Fibroblast of lung (primary cell): ENCODE measurements around the gene MXRA8. TPM values are rescaled to one million over a fixed set of nuclear protein-coding genes. Genes with fewer than 3 reads are reported as not detected.
A peak's percentile ranks its signal among the peaks of the same experiment; 100 is the strongest.

Experiments used
- DNase-seq, 2 donors: peaks; one replicate each; pipeline versions ENCODE4 v3.0.0 to v3.0.0-alpha.2; 2010; ENCODE audit warnings: low read depth in 2 of 2
- H2AFZ ChIP-seq: 2 replicates; pipeline ENCODE4 v1.5.1; 2012; ENCODE audit warnings: low read length, control low read depth, inconsistent platforms
- H3K27ac ChIP-seq: 2 replicates; pipeline ENCODE4 v1.5.1; 2011; ENCODE audit warnings: low read length, control low read depth; ENCODE audit not compliant: insufficient read depth
- H3K27me3 ChIP-seq: 2 replicates; pipeline ENCODE4 v1.5.1; 2011; ENCODE audit warnings: mild to moderate bottlenecking, low read length; ENCODE audit not compliant: control insufficient read depth, insufficient read depth
- H3K36me3 ChIP-seq: 2 replicates; pipeline ENCODE4 v1.5.1; 2011; ENCODE audit warnings: low read length; ENCODE audit not compliant: control insufficient read depth, insufficient read depth
- H3K4me1 ChIP-seq: 2 replicates; pipeline ENCODE4 v1.5.1; 2011; ENCODE audit warnings: low read length; ENCODE audit not compliant: control insufficient read depth, insufficient read depth; ENCODE audit errors: extremely low read depth
- H3K4me2 ChIP-seq: 2 replicates; pipeline ENCODE4 v1.5.1; 2011; ENCODE audit warnings: low read length, control low read depth; ENCODE audit not compliant: insufficient read depth; ENCODE audit errors: extremely low read depth
- H3K4me3 ChIP-seq, 4 experiments: fragments of 200-600 bp in 1 of 4; sonication (generic) in 1 of 4; replicated peaks in 1 of 4; 2 replicates each; pipeline ENCODE4 v1.5.1; 2011 to 2016; ENCODE audit warnings: low read length in 4 of 4, low read depth in 3 of 4, mild to moderate bottlenecking in 3 of 4, control low read depth in 2 of 4, inconsistent platforms in 1 of 4, mixed read lengths in 1 of 4; ENCODE audit not compliant: insufficient read depth in 1 of 4; ENCODE audit errors: control extremely low read depth in 1 of 4
- H3K79me2 ChIP-seq: 2 replicates; pipeline ENCODE4 v1.5.1; 2012; ENCODE audit warnings: mild to moderate bottlenecking, low read length, inconsistent platforms; ENCODE audit not compliant: control insufficient read depth, insufficient read depth
- H3K9ac ChIP-seq: 2 replicates; pipeline ENCODE4 v1.5.1; 2011; ENCODE audit warnings: mild to moderate bottlenecking, low read length, control low read depth; ENCODE audit not compliant: insufficient read depth
- H3K9me3 ChIP-seq: 2 replicates; pipeline ENCODE4 v1.5.1; 2012; ENCODE audit warnings: low read depth, low read length; ENCODE audit not compliant: control insufficient read depth, insufficient read depth
- H4K20me1 ChIP-seq: 2 replicates; pipeline ENCODE4 v1.5.1; 2011; ENCODE audit warnings: low read length; ENCODE audit not compliant: control insufficient read depth, insufficient read depth; ENCODE audit errors: extremely low read depth
- CTCF ChIP-seq, 2 donors: IDR thresholded peaks in 1 of 2; conservative IDR thresholded peaks in 1 of 2; 1 replicate in 1 of 2; 2 replicates in 1 of 2; pipeline ENCODE4 v1.5.1; 2011 to 2012; ENCODE audit warnings: low read length in 2 of 2, control low read depth in 1 of 2, inconsistent platforms in 1 of 2, low read depth in 1 of 2, mild to moderate bottlenecking in 1 of 2
- EZH2 ChIP-seq: IDR thresholded peaks from 2 replicates; pipeline ENCODE4 v1.5.1; 2012; ENCODE audit warnings: low read length, control low read depth, mild to moderate bottlenecking; ENCODE audit errors: missing control alignments
- polyA minus RNA-seq: library from RNA; depleted of rRNA, polyadenylated mRNA; stranded (reverse); fragments of >200 nt; gene quantifications from 2 replicates; pipeline ENCODE4 v1.2.3, GENCODE V29; 2011; ENCODE audit warnings: low replicate concordance
- polyA plus RNA-seq, 2 donors: library from polyadenylated mRNA; depleted of rRNA in 1 of 2; stranded (reverse) in 1 of 2; unstranded in 1 of 2; fragments of >200 nt; gene quantifications; 2 replicates each; pipeline ENCODE4 v1.2.1, GENCODE V29; 2011 to 2012; ENCODE audit warnings: missing spikeins in 1 of 2
- total RNA-seq: library from RNA; depleted of rRNA; stranded (reverse); fragments of >200 nt; gene quantifications from 2 replicates; pipeline ENCODE4 v1.2.1, GENCODE V29; 2014

MXRA8 gene
- 262 and 397 TPM in 2 replicates for total RNA-seq
- polyA plus RNA-seq: 205 and 239 TPM in 2 replicates
- 320 and 409 TPM in 2 replicates for polyA plus RNA-seq (2012)
- polyA minus RNA-seq: 638 and 877 TPM in 2 replicates

DNA sequence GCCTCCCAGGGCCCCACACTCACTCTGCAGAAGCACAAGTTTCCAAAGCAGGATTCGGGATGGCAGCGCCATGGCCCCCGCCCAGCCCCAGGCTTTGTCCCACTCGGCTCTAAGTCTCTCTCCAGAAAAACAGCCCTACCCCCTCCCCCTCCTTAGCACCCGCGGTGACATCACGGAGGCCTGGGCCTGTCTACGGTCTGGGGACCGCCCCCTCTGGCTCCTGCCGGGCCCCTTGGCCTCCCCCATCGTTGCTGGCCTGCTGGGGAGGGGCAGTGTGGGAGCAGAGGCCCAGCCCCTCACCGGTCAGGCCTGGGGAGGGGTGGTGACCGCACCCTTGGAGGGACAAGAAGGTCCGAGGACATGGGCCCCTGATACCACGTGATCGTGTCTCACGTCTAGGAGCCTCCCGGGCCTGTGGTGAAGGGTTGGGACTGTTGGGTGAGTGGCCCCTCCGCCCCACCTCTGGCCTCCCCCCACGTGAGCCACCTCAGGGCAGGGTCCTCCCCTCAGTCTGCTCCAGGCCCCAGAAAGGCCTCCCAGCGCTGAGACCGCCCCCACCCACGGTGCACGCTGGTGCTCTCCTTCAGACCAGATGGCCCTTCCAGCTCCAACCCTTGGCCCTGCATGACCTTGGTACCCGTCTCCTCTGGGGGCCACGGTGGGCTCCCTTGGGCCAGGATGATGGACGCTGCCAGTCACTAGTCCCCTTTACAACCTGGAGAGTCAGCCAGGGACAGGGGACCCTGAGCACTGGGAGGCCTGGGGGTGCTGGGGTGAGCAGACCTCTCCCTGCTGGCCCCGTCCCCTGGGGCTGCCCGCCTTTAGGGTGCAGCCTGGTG lies at the start of gene MXRA8:
Gene MXRA8 (minus strand): TSS at position 123 of the 839 bp plus-strand sequence. CDS start 51 bp downstream, at position 72.
- Histone ChIP-seq H3K4me2 (peak within 1 kb of the TSS; percentile 87), H3K4me1 (peaks cover 35% of the 10 kb centered on the region), H4K20me1 (no peaks in the 10 kb centered on the region), H3K27me3 (no peaks in the 10 kb centered on the region), H3K4me3 (peak within 1 kb of the TSS; percentile 91 to 98 (median 97)), H3K9me3 (no peaks in the 10 kb centered on the region), H3K27ac (peak within 1 kb of the TSS; percentile 96), H3K9ac (peak within 1 kb of the TSS; percentile 92), H3K79me2 (peaks cover 45% of the 10 kb centered on the region), H3K36me3 (peaks cover 13% of the 10 kb centered on the region), H2AFZ (no peak within 1 kb of the TSS)
- DNase-seq: peak; percentile 88 to 96
- TF ChIP-seq EZH2: no peak
- no peak for TF ChIP-seq CTCF (conservative IDR thresholded peaks at IDR 0.05 in 1 of 2, IDR thresholded peaks at IDR 0.05 in 1 of 2; ENCODE audit: low read depth in 1 of 2, low read length in 2 of 2)

DNA sequence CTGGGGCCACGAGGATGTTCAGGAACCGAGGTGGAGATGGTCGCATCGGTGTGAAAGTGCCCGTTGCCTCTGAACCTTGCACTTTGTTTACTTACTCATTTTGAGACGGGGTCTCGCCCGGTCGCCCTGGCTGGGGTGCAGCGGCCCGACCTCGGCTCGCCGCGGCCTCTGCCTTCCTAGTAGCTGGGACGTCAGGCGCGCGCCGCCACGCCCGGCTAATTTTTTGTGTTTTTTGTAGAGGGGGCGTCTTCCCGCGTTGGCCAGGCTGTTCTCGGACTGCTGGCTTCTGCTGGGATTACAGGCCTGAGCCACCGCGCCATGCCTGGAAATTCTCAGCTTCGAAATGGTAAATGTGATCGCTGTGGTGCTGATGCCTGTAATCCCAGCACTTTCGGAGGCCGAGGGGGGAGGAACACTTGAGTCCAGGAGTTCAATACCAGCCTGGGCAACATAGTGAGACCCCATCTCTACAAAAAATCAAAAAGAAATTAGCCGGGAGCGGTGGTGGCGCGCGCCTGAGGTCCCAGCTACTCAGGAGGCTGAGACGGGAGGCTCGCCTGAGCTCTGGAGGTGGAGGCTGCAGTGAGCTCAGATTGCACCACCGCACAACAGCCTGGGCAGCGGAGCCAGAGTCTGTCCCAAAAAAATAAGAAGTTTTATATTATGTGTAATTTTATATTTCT lies 49.4 kb upstream of the MXRA8 start:
- Histone ChIP-seq H3K36me3 (peaks cover 11% of the 10 kb centered on the region), H3K4me2 (peak overlapping the region; percentile 81), H4K20me1 (no peaks in the 10 kb centered on the region), H2AFZ (no peak overlapping the region), H3K27ac (peak overlapping the region; percentile 73), H3K4me1 (peaks cover 3% of the 10 kb centered on the region), H3K27me3 (no peaks in the 10 kb centered on the region), H3K4me3 (peak overlapping the region; percentile 82 to 94 (median 92)), H3K79me2 (peaks cover 52% of the 10 kb centered on the region), H3K9ac (peak overlapping the region; percentile 95), H3K9me3 (no peaks in the 10 kb centered on the region)
- DNase-seq: peak; percentile 37 to 51
- TF ChIP-seq CTCF (conservative IDR thresholded peaks at IDR 0.05 in 1 of 2, IDR thresholded peaks at IDR 0.05 in 1 of 2; ENCODE audit: low read depth in 1 of 2, low read length in 2 of 2) (no peak), EZH2 (no peak)
